NCI-H1092 treated with DMSO at 0.1 percent for 48 hours (cell line): ENCODE measurements around the gene BICRA.

Experiments
- DNase-seq: peaks from one replicate; lab custom pipeline; 2025; lab: John Stamatoyannopoulos, UW

BICRA gene

GRCh38 chr19:47601180-47601904, 7.6 kb upstream of the BICRA start:
- no peak for DNase-seq

- no peak for DNase-seq
Measured at GRCh38 chr19:47603706-47604565, 5.0 kb upstream of the BICRA start.

- DNase-seq: no peak
Measured at GRCh38 chr19:47607564-47608073, 1.3 kb upstream of the BICRA start.

- DNase-seq: peak; percentile 75
Measured at GRCh38 chr19:47608074-47608918, 638 bp upstream of the BICRA start.

GRCh38 chr19:47609906-47610894, 1.3 kb downstream of the BICRA start:
- DNase-seq: no peak

GRCh38 chr19:47610902-47611301, 2.0 kb downstream of the BICRA start:
- DNase-seq: no peak

- DNase-seq: no peak
Measured at GRCh38 chr19:47613165-47614020, 4.5 kb downstream of the BICRA start.

GRCh38 chr19:47614021-47614295, 5.0 kb downstream of the BICRA start:
- no peak for DNase-seq

GRCh38 chr19:47614559-47614958, 5.6 kb downstream of the BICRA start:
- DNase-seq: no peak

GRCh38 chr19:47615230-47615629, 6.3 kb downstream of the BICRA start:
- DNase-seq: no peak

GRCh38 chr19:47615714-47616113, 6.8 kb downstream of the BICRA start:
- DNase-seq: no peak

- DNase-seq: no peak
Measured at GRCh38 chr19:47618771-47619170, 9.8 kb downstream of the BICRA start.

GRCh38 chr19:47619763-47620162, 10.8 kb downstream of the BICRA start:
- DNase-seq: no peak

- DNase-seq: no peak
Measured at GRCh38 chr19:47623151-47623920, 14.4 kb downstream of the BICRA start.

GRCh38 chr19:47623921-47624391, 15.0 kb downstream of the BICRA start:
- no peak for DNase-seq

- DNase-seq: no peak
Measured at GRCh38 chr19:47625650-47626049, 16.7 kb downstream of the BICRA start.

- no peak for DNase-seq
Measured at GRCh38 chr19:47626238-47626637, 17.3 kb downstream of the BICRA start.

GRCh38 chr19:47628078-47628771, 19.3 kb downstream of the BICRA start:
- no peak for DNase-seq

GRCh38 chr19:47630594-47630993, 21.7 kb downstream of the BICRA start:
- no peak for DNase-seq
